Hepatocyte (in vitro differentiated cells): ENCODE data around the gene TERB2.

Experiments
- EZH2phosphoT487 ChIP-seq: fragments of 200-600 bp; sonication (generic); IDR thresholded peaks from one replicate; pipeline ENCODE4 v1.6.1; 2018; ENCODE audit warnings: antibody characterized with exemption, mild to moderate bottlenecking, low read depth, moderate library complexity; ENCODE audit not compliant: unreplicated experiment, severe bottlenecking
- TF ChIP-seq, protein P1 (sequence below): fragments of 200-600 bp; sonication (generic); IDR thresholded peaks from 2 replicates; pipeline ENCODE4 v1.5.1; 2016; ENCODE audit warnings: antibody characterized with exemption, mild to moderate bottlenecking; ENCODE audit not compliant: poor library complexity

GRCh38 chr15:44910981-44911625 is 45.4 kb upstream of the TERB2 start:
- TF ChIP-seq, protein P1, sequence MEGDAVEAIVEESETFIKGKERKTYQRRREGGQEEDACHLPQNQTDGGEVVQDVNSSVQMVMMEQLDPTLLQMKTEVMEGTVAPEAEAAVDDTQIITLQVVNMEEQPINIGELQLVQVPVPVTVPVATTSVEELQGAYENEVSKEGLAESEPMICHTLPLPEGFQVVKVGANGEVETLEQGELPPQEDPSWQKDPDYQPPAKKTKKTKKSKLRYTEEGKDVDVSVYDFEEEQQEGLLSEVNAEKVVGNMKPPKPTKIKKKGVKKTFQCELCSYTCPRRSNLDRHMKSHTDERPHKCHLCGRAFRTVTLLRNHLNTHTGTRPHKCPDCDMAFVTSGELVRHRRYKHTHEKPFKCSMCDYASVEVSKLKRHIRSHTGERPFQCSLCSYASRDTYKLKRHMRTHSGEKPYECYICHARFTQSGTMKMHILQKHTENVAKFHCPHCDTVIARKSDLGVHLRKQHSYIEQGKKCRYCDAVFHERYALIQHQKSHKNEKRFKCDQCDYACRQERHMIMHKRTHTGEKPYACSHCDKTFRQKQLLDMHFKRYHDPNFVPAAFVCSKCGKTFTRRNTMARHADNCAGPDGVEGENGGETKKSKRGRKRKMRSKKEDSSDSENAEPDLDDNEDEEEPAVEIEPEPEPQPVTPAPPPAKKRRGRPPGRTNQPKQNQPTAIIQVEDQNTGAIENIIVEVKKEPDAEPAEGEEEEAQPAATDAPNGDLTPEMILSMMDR = no peak
- TF ChIP-seq EZH2phosphoT487 = no peak
